HepG2 (cell line): ENCODE data around the gene MST1.
"Not testable (repeated sequence)": the region's sequence is repeated elsewhere in the genome, so short reads cannot be mapped to it uniquely, and the experiment has no call there.

Experiments used
- MAFF ChIP-seq: IDR thresholded peaks from 2 replicates; pipeline ENCODE4 v1.6.1; 2011; ENCODE audit warnings: low read depth, low read length, improper control_type of control experiment
- ZBTB1 ChIP-seq: sonication (generic); formaldehyde crosslinking; IDR thresholded peaks from 2 replicates; pipeline ENCODE4 v1.4.0; 2020; ENCODE audit warnings: missing genetic modification reagents, borderline replicate concordance
- TF ChIP-seq, protein P1 (sequence below): sonication (generic); formaldehyde crosslinking; IDR thresholded peaks from 2 replicates; pipeline ENCODE4 v1.5.0; 2020; ENCODE audit warnings: mild to moderate bottlenecking, missing genetic modification reagents, moderate library complexity

DNA sequence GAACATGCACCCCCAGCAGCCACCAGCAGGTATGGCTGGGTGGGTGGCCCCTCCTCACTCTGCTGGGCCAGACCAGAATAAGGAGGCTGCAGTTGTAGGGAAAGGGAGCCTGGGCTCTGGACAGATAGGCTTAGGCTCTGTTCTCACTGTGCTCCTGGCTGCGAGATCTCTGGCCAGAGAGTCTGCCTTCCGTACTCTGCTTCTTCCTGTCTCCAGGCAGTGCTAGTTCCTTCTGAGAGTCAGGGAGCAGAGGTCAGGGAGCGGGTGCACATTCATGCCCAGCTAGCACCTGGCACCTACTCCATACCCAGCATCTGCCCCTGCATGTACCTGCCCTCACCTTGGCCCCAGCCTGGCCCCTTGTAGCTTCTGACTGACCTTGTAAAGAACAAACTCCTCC lies 2.2 kb upstream of the MST1 start:
- not testable (repeated sequence) for TF ChIP-seq MAFF; ZBTB1 (CRISPR knock-in tag)
- TF ChIP-seq, protein P1, sequence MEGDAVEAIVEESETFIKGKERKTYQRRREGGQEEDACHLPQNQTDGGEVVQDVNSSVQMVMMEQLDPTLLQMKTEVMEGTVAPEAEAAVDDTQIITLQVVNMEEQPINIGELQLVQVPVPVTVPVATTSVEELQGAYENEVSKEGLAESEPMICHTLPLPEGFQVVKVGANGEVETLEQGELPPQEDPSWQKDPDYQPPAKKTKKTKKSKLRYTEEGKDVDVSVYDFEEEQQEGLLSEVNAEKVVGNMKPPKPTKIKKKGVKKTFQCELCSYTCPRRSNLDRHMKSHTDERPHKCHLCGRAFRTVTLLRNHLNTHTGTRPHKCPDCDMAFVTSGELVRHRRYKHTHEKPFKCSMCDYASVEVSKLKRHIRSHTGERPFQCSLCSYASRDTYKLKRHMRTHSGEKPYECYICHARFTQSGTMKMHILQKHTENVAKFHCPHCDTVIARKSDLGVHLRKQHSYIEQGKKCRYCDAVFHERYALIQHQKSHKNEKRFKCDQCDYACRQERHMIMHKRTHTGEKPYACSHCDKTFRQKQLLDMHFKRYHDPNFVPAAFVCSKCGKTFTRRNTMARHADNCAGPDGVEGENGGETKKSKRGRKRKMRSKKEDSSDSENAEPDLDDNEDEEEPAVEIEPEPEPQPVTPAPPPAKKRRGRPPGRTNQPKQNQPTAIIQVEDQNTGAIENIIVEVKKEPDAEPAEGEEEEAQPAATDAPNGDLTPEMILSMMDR (CRISPR knock-in tag), result not testable (repeated sequence)
